Body of pancreas (tissue), 4 donors: ENCODE measurements around the gene MED13L. TPM values are rescaled to one million over a fixed set of nuclear protein-coding genes. Genes with fewer than 3 reads are reported as not detected.

ENCODE experiments used
- ATAC-seq: fragments of 150-250 bp; one replicate; pipeline ENCODE4 v1.9.1; 2016
- DNase-seq, 4 donors: peaks; one replicate each; pipeline ENCODE4 v3.0.0-alpha.2; 2019
- H3K27ac ChIP-seq, 4 donors: fragments of 200-600 bp; sonication (generic); 1 replicate in 3 of 4; 2 replicates in 1 of 4; pipeline versions ENCODE4 v1.5.1 to v1.6.1; 2016 to 2019; ENCODE audit warnings: mild to moderate bottlenecking in 1 of 4, mixed read lengths in 1 of 4, moderate library complexity in 1 of 4
- H3K27me3 ChIP-seq, 2 donors: fragments of 200-600 bp; sonication (generic); one replicate each; pipeline ENCODE4 v1.6.0; 2016; ENCODE audit warnings: mild to moderate bottlenecking in 1 of 2
- H3K36me3 ChIP-seq, 2 donors: fragments of 200-600 bp; sonication (generic); replicated peaks in 1 of 2; 2 replicates each; pipeline ENCODE4 v1.5.1; 2016; ENCODE audit warnings: low read depth in 2 of 2; ENCODE audit not compliant: insufficient read depth in 1 of 2
- H3K4me1 ChIP-seq: fragments of 200-600 bp; sonication (generic); one replicate; pipeline ENCODE4 v1.6.0; 2016
- H3K4me3 ChIP-seq, 2 donors: fragments of 200-600 bp; sonication (generic); 1 replicate in 1 of 2; 2 replicates in 1 of 2; pipeline ENCODE4 v1.5.1; 2016 to 2019
- H3K9me3 ChIP-seq, 3 donors: fragments of 200-600 bp; sonication (generic); 1 replicate in 2 of 3; 2 replicates in 1 of 3; pipeline ENCODE4 v1.5.1; 2016
- CTCF ChIP-seq, 7 experiments: fragments of 450-650 bp in 4 of 7; fragments of 200-600 bp in 3 of 7; sonication (generic) in 3 of 7; IDR thresholded peaks; one replicate each; pipeline ENCODE4 v1.5.1; 2016 to 2019; ENCODE audit warnings: antibody characterized with exemption in 7 of 7
- POLR2A ChIP-seq, 3 donors: fragments of 450-650 bp; IDR thresholded peaks; one replicate each; pipeline ENCODE4 v1.6.1; 2016; ENCODE audit warnings: antibody characterized with exemption in 3 of 3, mild to moderate bottlenecking in 2 of 3
- WGBS, 2 donors: methylation state at CpG; one replicate each; pipeline ENCODE4 v1.1.5; 2017; 5-methylcytosine and 5-hydroxymethylcytosine counted together
- intact Hi-C: fragments of 100-400 bp; cut with DNase I; formaldehyde crosslinking; loops from one replicate; pipeline ENCODE4 v1.15.1; 2023
- total RNA-seq, 2 donors: library from RNA; depleted of rRNA; stranded (reverse); fragments of >200 nt; gene quantifications; one replicate each; pipeline ENCODE4 v1.1.0, GENCODE V29; 2016

The MED13L gene
- total RNA-seq, 2 donors from 2014 or later: 65.9 to 72.6 TPM

GRCh38 chr12:116257215-116257614, 20.3 kb downstream of the MED13L start:
- TF ChIP-seq CTCF (IDR thresholded peaks at IDR 0.05) (no peak), POLR2A (IDR thresholded peaks at IDR 0.05) (no peak)
- DNase-seq (peak in 3 of 4 donors; percentile 28 to 52 (median 40)), ATAC-seq (peak; percentile 66)
- 22 to 27% methylated on average over 3 of the region's 3 CpGs for WGBS, 2 donors
- Histone ChIP-seq H3K4me1 (peaks cover 53% of the 10 kb centered on the region), H3K4me3 (no peak overlapping the region), H3K9me3 (no peaks in the 10 kb centered on the region), H3K27ac (peak overlapping the region in 2 of 4 donors; percentile 48 to 65), H3K36me3 (no peaks in the 10 kb centered on the region), H3K27me3 (no peaks in the 10 kb centered on the region)
- intact Hi-C loops: no loop called here

- H3K36me3 ChIP-seq: no peaks in the 10 kb centered on the region
- 82 to 97% methylated on average over 2 of the region's 2 CpGs for WGBS, 2 donors
- H3K4me3 ChIP-seq: no peak overlapping the region
- TF ChIP-seq CTCF (IDR thresholded peaks at IDR 0.05): no peak
- TF ChIP-seq POLR2A (IDR thresholded peaks at IDR 0.05): no peak
- no peak overlapping the region for H3K27ac ChIP-seq
- no peaks in the 10 kb centered on the region for H3K9me3 ChIP-seq
- no peaks in the 10 kb centered on the region for H3K27me3 ChIP-seq
- no peak for ATAC-seq
- intact Hi-C loops: no loop called here
- no peak for DNase-seq
- peaks cover 46% of the 10 kb centered on the region for H3K4me1 ChIP-seq
Measured at GRCh38 chr12:116249938-116250337, 27.6 kb downstream of the MED13L start.

- Histone ChIP-seq H3K4me3 (no peak overlapping the region), H3K9me3 (no peaks in the 10 kb centered on the region), H3K27ac (no peak overlapping the region), H3K36me3 (no peaks in the 10 kb centered on the region), H3K27me3 (no peaks in the 10 kb centered on the region), H3K4me1 (peaks cover 54% of the 10 kb centered on the region)
- DNase-seq: no peak
- intact Hi-C loops: no loop called here
- no peak for ATAC-seq
- TF ChIP-seq CTCF (IDR thresholded peaks at IDR 0.05) (no peak), POLR2A (IDR thresholded peaks at IDR 0.05) (no peak)
Measured at GRCh38 chr12:116248930-116249329, 28.6 kb downstream of the MED13L start.

- no peaks in the 10 kb centered on the region for H3K36me3 ChIP-seq
- peaks cover 59% of the 10 kb centered on the region for H3K4me1 ChIP-seq
- ATAC-seq (no peak), DNase-seq (no peak)
- TF ChIP-seq POLR2A (IDR thresholded peaks at IDR 0.05) (no peak), CTCF (IDR thresholded peaks at IDR 0.05) (no peak)
- no peaks in the 10 kb centered on the region for H3K9me3 ChIP-seq
- intact Hi-C loops: no loop called here
- no peak overlapping the region for H3K27ac ChIP-seq
- H3K4me3 ChIP-seq: no peak overlapping the region
- H3K27me3 ChIP-seq: no peaks in the 10 kb centered on the region
Measured at GRCh38 chr12:116248433-116248832, 29.1 kb downstream of the MED13L start.

GRCh38 chr12:116247377-116247776, 30.1 kb downstream of the MED13L start:
- Histone ChIP-seq H3K27ac (no peak overlapping the region), H3K36me3 (no peaks in the 10 kb centered on the region), H3K9me3 (no peaks in the 10 kb centered on the region), H3K4me1 (peaks cover 65% of the 10 kb centered on the region), H3K27me3 (no peaks in the 10 kb centered on the region), H3K4me3 (no peak overlapping the region)
- no peak for ATAC-seq
- TF ChIP-seq POLR2A (IDR thresholded peaks at IDR 0.05) (no peak), CTCF (IDR thresholded peaks at IDR 0.05) (no peak)
- intact Hi-C loops: no loop called here
- DNase-seq: no peak
- 57 to 74% methylated on average over 3 of the region's 3 CpGs for WGBS, 2 donors
